Lung microvascular endothelial cell (primary cell): ENCODE results near the gene VENTX. TPM values are rescaled to one million over a fixed set of nuclear protein-coding genes. Genes with fewer than 3 reads are reported as not detected.

Source experiments
- DNase-seq, 2 donors: peaks; one replicate each; pipeline versions ENCODE4 v3.0.0 to v3.0.0-alpha.2; 2010; ENCODE audit warnings: low read depth in 2 of 2
- total RNA-seq: library from RNA; depleted of rRNA; stranded (reverse); fragments of >200 nt; gene quantifications from 2 replicates; pipeline ENCODE4 v1.2.1, GENCODE V29; 2014

The VENTX gene
- not detected in 2 replicates for total RNA-seq

GRCh38 chr10:133237588-133238465 lies at the start of gene VENTX:
TSS of gene VENTX (plus strand) at chr10:133237855. CDS start at chr10:133237915, 60 bp downstream.
- no peak for DNase-seq

- DNase-seq = no peak
These were observed 49.6 kb upstream of the VENTX start for GRCh38 chr10:133187906-133188681.

GRCh38 chr10:133189256-133189655 lies 48.4 kb upstream of the VENTX start:
- no peak for DNase-seq

GRCh38 chr10:133189726-133190125 lies 47.9 kb upstream of the VENTX start:
- DNase-seq = no peak

- no peak for DNase-seq
These were observed 47.4 kb upstream of the VENTX start for GRCh38 chr10:133190225-133190624.

GRCh38 chr10:133191651-133192050 lies 46.0 kb upstream of the VENTX start:
- DNase-seq = no peak

- DNase-seq = no peak
These were observed 43.5 kb upstream of the VENTX start for GRCh38 chr10:133194151-133194550.

- no peak for DNase-seq
These were observed 42.6 kb upstream of the VENTX start for GRCh38 chr10:133195096-133195495.

- no peak for DNase-seq
These were observed 42.0 kb upstream of the VENTX start for GRCh38 chr10:133195611-133196010.

- DNase-seq = no peak
These were observed 41.3 kb upstream of the VENTX start for GRCh38 chr10:133196221-133196915.

- DNase-seq = no peak
These were observed 40.5 kb upstream of the VENTX start for GRCh38 chr10:133196936-133197758.

GRCh38 chr10:133197786-133198185 lies 39.9 kb upstream of the VENTX start:
- DNase-seq = no peak

GRCh38 chr10:133198206-133198605 lies 39.4 kb upstream of the VENTX start:
- no peak for DNase-seq

- DNase-seq = no peak
These were observed 38.8 kb upstream of the VENTX start for GRCh38 chr10:133198621-133199487.

- no peak for DNase-seq
These were observed 38.2 kb upstream of the VENTX start for GRCh38 chr10:133199488-133199885.

- DNase-seq = no peak
These were observed 37.6 kb upstream of the VENTX start for GRCh38 chr10:133199992-133200611.

GRCh38 chr10:133200621-133201031 lies 37.0 kb upstream of the VENTX start:
- DNase-seq = no peak

GRCh38 chr10:133201151-133201947 lies 36.3 kb upstream of the VENTX start:
- no peak for DNase-seq
